ENCODE data around the gene MSRB1. TPM values are rescaled to one million over a fixed set of nuclear protein-coding genes. Genes with fewer than 3 reads are reported as not detected.

MSRB1 gene
- 20.3 and 27.1 TPM in 2 replicates for total RNA-seq (2022)
- Bru-seq, nascent RNA = percentile 49 among the genes with signal in this experiment
- BruChase-seq, experiment 1, labeled RNA remaining after a 6-hour chase = percentile 55 among the genes with signal in this experiment
- BruChase-seq, experiment 2, labeled RNA remaining after a 2-hour chase = percentile 62 among the genes with signal in this experiment
- long read RNA-seq, transcript MSRB1-201 (4 exons, 1,423 nt) = major isoform, 78 of 80 reads
- long read RNA-seq, partial matches to known transcripts = 0 of 80 reads
- long read RNA-seq, other reads (novel, unspliced or antisense) = 1 of 80 reads

- no TSS peak for BruUV-seq (replicated peaks)
- peak within 1 kb of the TSS; percentile 99 for H3K4me3 Mint-ChIP-seq (ENCODE audit: low read depth, unreplicated experiment)
- H3K27ac Mint-ChIP-seq (ENCODE audit: unreplicated experiment) = peak within 1 kb of the TSS; percentile 72
- no peak for TF ChIP-seq CTCF (IDR thresholded peaks at IDR 0.05; ENCODE audit: unreplicated experiment)
- H3K4me1 Mint-ChIP-seq (ENCODE audit: low read depth, unreplicated experiment) = peaks cover 8% of the 10 kb centered on the region
- H3K9me3 Mint-ChIP-seq (ENCODE audit: low read depth, unreplicated experiment) = no peaks in the 10 kb centered on the region
- peaks cover 31% of the 10 kb centered on the region for H3K36me3 Mint-ChIP-seq (ENCODE audit: insufficient read depth, unreplicated experiment)
- H3K27me3 Mint-ChIP-seq (ENCODE audit: unreplicated experiment) = no peaks in the 10 kb centered on the region
- peak; percentile 100 for DNase-seq
- intact Hi-C loops (cut with micrococcal nuclease; ENCODE audit: unreplicated experiment) = no loop called here
- CTCF ChIA-PET = interaction anchor here (0.9 to 1.0 kb wide), 3 partner anchors 14 to 22 kb away, joined by 3 to 4 read pairs (median 3); partner anchors contain the start of gene RPS2
These were observed at the start of gene MSRB1 for GRCh38 chr16:1942810-1943726. TSS of gene MSRB1 (minus strand) at chr16:1943199. CDS start at chr16:1943156, 43 bp downstream.

GRCh38 chr16:1991948-1992703, 49.1 kb upstream of the MSRB1 start:
- no peak overlapping the region for H3K27ac Mint-ChIP-seq (ENCODE audit: unreplicated experiment)

GRCh38 chr16:1991588-1991947, 48.6 kb upstream of the MSRB1 start:
- intact Hi-C loops (cut with micrococcal nuclease; ENCODE audit: unreplicated experiment) = no loop called here
- BruUV-seq (replicated peaks) = no TSS peak
- Mint-ChIP-seq H3K27ac (ENCODE audit: unreplicated experiment) (no peak overlapping the region), H3K4me3 (ENCODE audit: low read depth, unreplicated experiment) (peak overlapping the region; percentile 54), H3K36me3 (ENCODE audit: insufficient read depth, unreplicated experiment) (peaks cover 49% of the 10 kb centered on the region), H3K9me3 (ENCODE audit: low read depth, unreplicated experiment) (no peaks in the 10 kb centered on the region), H3K4me1 (ENCODE audit: low read depth, unreplicated experiment) (peaks cover 17% of the 10 kb centered on the region), H3K27me3 (ENCODE audit: unreplicated experiment) (no peaks in the 10 kb centered on the region)
- no peak for TF ChIP-seq CTCF (IDR thresholded peaks at IDR 0.05; ENCODE audit: unreplicated experiment)
- CTCF ChIA-PET = no interaction called here
- no peak for DNase-seq

More at GRCh38 chr16:1991948-1992703, 49.1 kb upstream of the MSRB1 start:
- Mint-ChIP-seq H3K36me3 (ENCODE audit: insufficient read depth, unreplicated experiment) (peaks cover 49% of the 10 kb centered on the region), H3K9me3 (ENCODE audit: low read depth, unreplicated experiment) (no peaks in the 10 kb centered on the region), H3K4me1 (ENCODE audit: low read depth, unreplicated experiment) (peaks cover 17% of the 10 kb centered on the region), H3K27me3 (ENCODE audit: unreplicated experiment) (no peaks in the 10 kb centered on the region), H3K4me3 (ENCODE audit: low read depth, unreplicated experiment) (peak overlapping the region; percentile 54)
- no TSS peak for BruUV-seq (replicated peaks)
- peak; percentile 84 for DNase-seq
- CTCF ChIA-PET = no interaction called here
- intact Hi-C loops (cut with micrococcal nuclease; ENCODE audit: unreplicated experiment) = no loop called here
- TF ChIP-seq CTCF (IDR thresholded peaks at IDR 0.05; ENCODE audit: unreplicated experiment) = no peak

GRCh38 chr16:1991135-1991551, 48.1 kb upstream of the MSRB1 start:
- no peaks in the 10 kb centered on the region for H3K27me3 Mint-ChIP-seq (ENCODE audit: unreplicated experiment)
- intact Hi-C loops (cut with micrococcal nuclease; ENCODE audit: unreplicated experiment) = no loop called here
- H3K36me3 Mint-ChIP-seq (ENCODE audit: insufficient read depth, unreplicated experiment) = peaks cover 51% of the 10 kb centered on the region
- no peak for TF ChIP-seq CTCF (IDR thresholded peaks at IDR 0.05; ENCODE audit: unreplicated experiment)
- CTCF ChIA-PET = no interaction called here
- peaks cover 17% of the 10 kb centered on the region for H3K4me1 Mint-ChIP-seq (ENCODE audit: low read depth, unreplicated experiment)
- no peak overlapping the region for H3K27ac Mint-ChIP-seq (ENCODE audit: unreplicated experiment)
- BruUV-seq (replicated peaks) = no TSS peak
- H3K9me3 Mint-ChIP-seq (ENCODE audit: low read depth, unreplicated experiment) = no peaks in the 10 kb centered on the region
- no peak for DNase-seq
- H3K4me3 Mint-ChIP-seq (ENCODE audit: low read depth, unreplicated experiment) = peak overlapping the region; percentile 54
